C4-2B (cell line): Measurements from ENCODE around the gene OR1M1.
"Not testable (repeated sequence)": the region's sequence is repeated elsewhere in the genome, so short reads cannot be mapped to it uniquely, and the experiment has no call there.

Source experiments
- H3K27ac ChIP-seq: fragments of 450-650 bp; 2 replicates; pipeline ENCODE4 v1.5.1; 2017
- CTCF ChIP-seq: fragments of 450-650 bp; conservative IDR thresholded peaks from 2 replicates; pipeline ENCODE4 v1.5.1; 2017; ENCODE audit warnings: mild to moderate bottlenecking
- ZFX ChIP-seq: fragments of 450-650 bp; IDR thresholded peaks from 2 replicates; pipeline ENCODE4 v1.6.1; 2017

OR1M1 gene

GRCh38 chr19:9046694-9047093 lies 40.2 kb upstream of the OR1M1 start:
- TF ChIP-seq ZFX (no peak), CTCF (no peak)
- H3K27ac ChIP-seq: no peak overlapping the region

- no peak for TF ChIP-seq CTCF
- no peak overlapping the region for H3K27ac ChIP-seq
Measured at GRCh38 chr19:9052894-9053293, 34.0 kb upstream of the OR1M1 start.

- not testable (repeated sequence) for H3K27ac ChIP-seq
Measured at GRCh38 chr19:9053674-9054073, 33.2 kb upstream of the OR1M1 start.

- no peak overlapping the region for H3K27ac ChIP-seq
- TF ChIP-seq ZFX (no peak), CTCF (no peak)
Measured at GRCh38 chr19:9054207-9054606, 32.7 kb upstream of the OR1M1 start.

GRCh38 chr19:9054765-9055164 lies 32.1 kb upstream of the OR1M1 start:
- TF ChIP-seq CTCF (no peak), ZFX (no peak)

GRCh38 chr19:9056131-9056530 lies 30.7 kb upstream of the OR1M1 start:
- H3K27ac ChIP-seq: not testable (repeated sequence)

More at GRCh38 chr19:9054765-9055164, 32.1 kb upstream of the OR1M1 start:
- no peak overlapping the region for H3K27ac ChIP-seq

- no peak overlapping the region for H3K27ac ChIP-seq
- no peak for TF ChIP-seq ZFX
- no peak for TF ChIP-seq CTCF
Measured at GRCh38 chr19:9057505-9058258, 29.2 kb upstream of the OR1M1 start.

- TF ChIP-seq ZFX (no peak), CTCF (no peak)
- H3K27ac ChIP-seq: no peak overlapping the region
Measured at GRCh38 chr19:9058905-9059667, 27.8 kb upstream of the OR1M1 start.
